Activated T-cell treated with anti-CD3 and anti-CD28 coated beads for 1 hour (primary cell): Measurements from ENCODE around the gene COTL1.

ENCODE experiments used
- DNase-seq: peaks from one replicate; pipeline ENCODE4 v3.0.0-alpha.2; 2020; ENCODE audit warnings: low read depth

The COTL1 gene

GRCh38 chr16:84614073-84614459, 3.8 kb downstream of the COTL1 start:
- DNase-seq: no peak

- DNase-seq: no peak
These were observed 4.3 kb downstream of the COTL1 start for GRCh38 chr16:84613408-84614072.

- no peak for DNase-seq
These were observed 5.2 kb downstream of the COTL1 start for GRCh38 chr16:84612686-84613085.

GRCh38 chr16:84611041-84611440, 6.8 kb downstream of the COTL1 start:
- DNase-seq: no peak

GRCh38 chr16:84610376-84610775, 7.5 kb downstream of the COTL1 start:
- no peak for DNase-seq

- DNase-seq: no peak
These were observed 8.2 kb downstream of the COTL1 start for GRCh38 chr16:84609563-84610177.

GRCh38 chr16:84608282-84608681, 9.6 kb downstream of the COTL1 start:
- DNase-seq: no peak

GRCh38 chr16:84607694-84608093, 10.2 kb downstream of the COTL1 start:
- no peak for DNase-seq

- DNase-seq: no peak
These were observed 10.8 kb downstream of the COTL1 start for GRCh38 chr16:84607061-84607460.

GRCh38 chr16:84606081-84606875, 11.6 kb downstream of the COTL1 start:
- no peak for DNase-seq

- DNase-seq: no peak
These were observed 12.5 kb downstream of the COTL1 start for GRCh38 chr16:84605339-84605848.

GRCh38 chr16:84604477-84605013, 13.3 kb downstream of the COTL1 start:
- no peak for DNase-seq

- no peak for DNase-seq
These were observed 13.9 kb downstream of the COTL1 start for GRCh38 chr16:84603940-84604339.

- no peak for DNase-seq
These were observed 14.6 kb downstream of the COTL1 start for GRCh38 chr16:84603140-84603816.

GRCh38 chr16:84600343-84601229, 17.3 kb downstream of the COTL1 start:
- DNase-seq: no peak

- no peak for DNase-seq
These were observed 18.2 kb downstream of the COTL1 start for GRCh38 chr16:84599521-84600202.

GRCh38 chr16:84598360-84598759, 19.5 kb downstream of the COTL1 start:
- DNase-seq: no peak

GRCh38 chr16:84597931-84598351, 19.9 kb downstream of the COTL1 start:
- DNase-seq: no peak

- DNase-seq: no peak
These were observed 20.4 kb downstream of the COTL1 start for GRCh38 chr16:84597528-84597896.

GRCh38 chr16:84596801-84597527, 20.9 kb downstream of the COTL1 start:
- DNase-seq: no peak
